HCT116 (cell line): ENCODE results near the gene NCBP3. TPM values are rescaled to one million over a fixed set of nuclear protein-coding genes. Genes with fewer than 3 reads are reported as not detected.

ENCODE experiments used
- ATAC-seq: fragments of 200-7000 bp; cut with Tn5 transposase; 2 replicates; pipeline ENCODE4 v1.9.1; 2020; ENCODE audit warnings: mild to moderate bottlenecking, moderate library complexity
- BruUV-seq: library from RNA; stranded (reverse); fragments of 400-500 nt; replicated peaks from 2 replicates; lab custom pipeline; 2021; lab: Mats Ljungman, UMichigan
- CTCF ChIA-PET: fragments of 300-600 bp; sonication (Branson Sonifier 250); formaldehyde crosslinking; loops from one replicate; lab custom pipeline; 2021; ENCODE audit warnings: antibody characterized with exemption; lab: Charles Lee
- POLR2A ChIA-PET: fragments of 300-600, 350-600 bp; sonication (Branson Sonifier 250); formaldehyde crosslinking; loops from one replicate; lab custom pipeline; 2021; ENCODE audit warnings: antibody characterized with exemption; lab: Charles Lee
- RAD21 ChIA-PET, 2 experiments: fragments of 300-600 bp; sonication (Branson Sonifier 250); formaldehyde crosslinking; loops; one replicate each; lab custom pipeline; 2023; ENCODE audit warnings: low total read pairs in 2 of 2; ENCODE audit not compliant: uncharacterized antibody in 2 of 2, unreplicated experiment in 2 of 2, low non-redundant PET in 1 of 2; lab: Charles Lee
- DNase-seq: peaks from one replicate; pipeline ENCODE4 v3.0.0-alpha.2; 2010; ENCODE audit warnings: low read depth, low spot score
- H2AFZ ChIP-seq: fragments of 200-600 bp; shearing (Covaris generic), sonication (generic); 2 replicates; pipeline ENCODE4 v1.6.1; 2017; ENCODE audit warnings: low read depth, mixed run types, mixed read lengths, antibody characterized with exemption, low read length; ENCODE audit not compliant: poor library complexity, severe bottlenecking
- H3K27ac ChIP-seq: 2 replicates; pipeline ENCODE4 v1.5.1; 2012; ENCODE audit warnings: low read depth, low read length
- H3K27me3 ChIP-seq: fragments of 200-600 bp; sonication (generic); 2 replicates; pipeline ENCODE4 v1.6.1; 2016; ENCODE audit warnings: mixed run types, low read length, mixed read lengths; ENCODE audit not compliant: insufficient read depth
- H3K36me3 ChIP-seq, 2 experiments: fragments of 200-500 bp in 1 of 2; fragments of 200-600 bp in 1 of 2; sonication (Bioruptor generic) in 1 of 2; sonication (generic) in 1 of 2; 2 replicates each; pipeline versions ENCODE4 v1.5.1 to v1.6.1; 2014 to 2016; ENCODE audit warnings: low read length in 2 of 2, inconsistent platforms in 1 of 2, mixed read lengths in 1 of 2, mixed run types in 1 of 2; ENCODE audit not compliant: insufficient read depth in 2 of 2, control insufficient read depth in 1 of 2
- H3K4me1 ChIP-seq, 2 experiments: fragments of 200-600 bp in 1 of 2; sonication (generic) in 1 of 2; 2 replicates each; pipeline versions ENCODE4 v1.5.1 to v1.6.1; 2012 to 2017; ENCODE audit warnings: low read length in 2 of 2, inconsistent platforms in 1 of 2, mild to moderate bottlenecking in 1 of 2, mixed read lengths in 1 of 2, mixed run types in 1 of 2, moderate library complexity in 1 of 2; ENCODE audit not compliant: insufficient read depth in 2 of 2, control insufficient read depth in 1 of 2
- H3K4me2 ChIP-seq: fragments of 200-600 bp; sonication (generic); 2 replicates; pipeline ENCODE4 v1.6.1; 2017; ENCODE audit warnings: mixed run types, low read length, mixed read lengths
- H3K4me3 ChIP-seq, 2 experiments: fragments of 200-600 bp in 1 of 2; sonication (generic) in 1 of 2; replicated peaks in 1 of 2; 2 replicates each; pipeline ENCODE4 v1.5.1; 2011 to 2016; ENCODE audit warnings: low read length in 2 of 2, control low read depth in 1 of 2, low read depth in 1 of 2, mild to moderate bottlenecking in 1 of 2, mixed read lengths in 1 of 2, mixed run types in 1 of 2
- H3K79me2 ChIP-seq: fragments of 200-600 bp; sonication (generic); 2 replicates; pipeline ENCODE4 v1.6.1; 2017; ENCODE audit warnings: mild to moderate bottlenecking, mixed run types, low read length, moderate library complexity, mixed read lengths; ENCODE audit not compliant: insufficient read depth
- H3K9ac ChIP-seq: fragments of 200-600 bp; sonication (generic); 2 replicates; pipeline ENCODE4 v1.6.1; 2016; ENCODE audit warnings: low read length, mixed read lengths
- H3K9me2 ChIP-seq: fragments of 200-600 bp; sonication (generic), shearing (Covaris generic); 2 replicates; pipeline ENCODE4 v1.6.1; 2017; ENCODE audit warnings: mixed run types, mild to moderate bottlenecking, moderate library complexity; ENCODE audit not compliant: insufficient read depth
- H3K9me3 ChIP-seq, 2 experiments: fragments of 200-500 bp in 1 of 2; fragments of 200-600 bp in 1 of 2; sonication (Bioruptor generic) in 1 of 2; sonication (generic) in 1 of 2; 2 replicates each; pipeline ENCODE4 v1.6.1; 2014 to 2017; ENCODE audit warnings: low read length in 2 of 2, mixed read lengths in 2 of 2, inconsistent platforms in 1 of 2, low read depth in 1 of 2, mild to moderate bottlenecking in 1 of 2, mixed run types in 1 of 2, moderate library complexity in 1 of 2; ENCODE audit not compliant: control insufficient read depth in 1 of 2, insufficient read depth in 1 of 2
- H4K20me1 ChIP-seq: fragments of 200-600 bp; sonication (generic), shearing (Covaris generic); 2 replicates; pipeline ENCODE4 v1.6.1; 2017; ENCODE audit warnings: mixed run types, mild to moderate bottlenecking, moderate library complexity; ENCODE audit not compliant: insufficient read depth
- CEBPB ChIP-seq: IDR thresholded peaks from 2 replicates; pipeline ENCODE4 v1.6.1; 2012; ENCODE audit warnings: low read depth
- ELF1 ChIP-seq: IDR thresholded peaks from 2 replicates; pipeline ENCODE4 v1.6.1; 2012; ENCODE audit warnings: low read depth, borderline replicate concordance
- EZH2 ChIP-seq: fragments of 200-600 bp; sonication (generic); IDR thresholded peaks from 2 replicates; pipeline ENCODE4 v1.6.1; 2017; ENCODE audit warnings: antibody characterized with exemption, mixed run types
- FOSL1 ChIP-seq: IDR thresholded peaks from 2 replicates; pipeline ENCODE4 v1.6.1; 2012; ENCODE audit warnings: low read depth
- JUND ChIP-seq: IDR thresholded peaks from 2 replicates; pipeline ENCODE4 v1.6.1; 2012
- POLR2A ChIP-seq: IDR thresholded peaks from 2 replicates; pipeline ENCODE4 v1.7.0; 2011; ENCODE audit warnings: borderline replicate concordance; ENCODE audit not compliant: insufficient read depth, insufficient read length; ENCODE audit errors: extremely low read depth
- RAD21 ChIP-seq: IDR thresholded peaks from 2 replicates; pipeline ENCODE4 v1.6.1; 2012; ENCODE audit warnings: low read depth, mild to moderate bottlenecking
- SP1 ChIP-seq: IDR thresholded peaks from 2 replicates; pipeline ENCODE4 v1.6.1; 2012; ENCODE audit warnings: low read depth
- SRF ChIP-seq: IDR thresholded peaks from 2 replicates; pipeline ENCODE4 v1.6.1; 2012; ENCODE audit warnings: low read depth
- ZFX ChIP-seq: fragments of 450-650 bp; IDR thresholded peaks from 2 replicates; pipeline ENCODE4 v1.6.1; 2017
- ZNF274 ChIP-seq: fragments of 200-500 bp; sonication (Bioruptor generic); IDR thresholded peaks from 2 replicates; pipeline ENCODE4 v1.6.1; 2014; ENCODE audit warnings: mild to moderate bottlenecking, low read depth, low read length, inconsistent platforms
- intact Hi-C: fragments of 100-400 bp; cut with micrococcal nuclease; formaldehyde crosslinking; loops from 2 replicates; pipeline ENCODE4 v1.10.0; 2022
- total RNA-seq: library from RNA; stranded (reverse); gene quantifications from one replicate; pipeline ENCODE4 v1.2.1, GENCODE V29; 2021; ENCODE audit not compliant: unreplicated experiment
- TF ChIP-seq, protein P1 (sequence below), 3 experiments: fragments of 200-600 bp in 1 of 3; sonication (generic) in 1 of 3; IDR thresholded peaks in 2 of 3; conservative IDR thresholded peaks in 1 of 3; 2 replicates each; pipeline ENCODE4 v1.5.1; 2012 to 2017; ENCODE audit warnings: low read depth in 2 of 3, low read length in 2 of 3, antibody characterized with exemption in 1 of 3, borderline replicate concordance in 1 of 3, control low read depth in 1 of 3, mild to moderate bottlenecking in 1 of 3, mixed read lengths in 1 of 3, mixed run types in 1 of 3, moderate library complexity in 1 of 3; ENCODE audit not compliant: insufficient read depth in 1 of 3
- TF ChIP-seq, protein P2 (sequence below): IDR thresholded peaks from 2 replicates; pipeline ENCODE4 v1.6.1; 2012

The NCBP3 gene
- total RNA-seq, 1 experiment from 2014 or later = 46.5 TPM

DNA sequence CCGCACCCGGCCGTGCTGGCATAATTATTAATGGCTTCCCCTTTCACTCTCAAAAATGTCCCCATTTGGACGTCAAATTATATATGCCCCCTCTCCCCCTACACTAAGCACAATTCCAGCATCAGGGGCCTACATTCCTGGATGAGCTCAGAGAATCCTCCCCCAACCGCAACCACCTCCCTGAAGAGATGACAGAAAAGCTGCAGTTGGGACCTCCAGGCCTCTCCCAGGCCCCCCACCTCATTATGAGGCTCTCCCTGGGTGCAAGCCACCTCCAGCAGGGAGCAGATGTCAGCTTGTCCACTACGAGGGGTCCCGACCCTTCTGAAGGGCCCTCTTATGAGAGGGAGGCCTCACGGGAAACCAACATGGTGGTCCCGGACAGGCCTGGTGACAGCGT, 18.5 kb upstream of the NCBP3 start:
- CTCF ChIA-PET = interaction anchor here (1.3 to 1.5 kb wide), 3 partner anchors 18 to 127 kb away, joined by 3 to 6 read pairs (median 5); partner anchors contain the start of gene NCBP3
- TF ChIP-seq CEBPB (no peak), SP1 (no peak), RAD21 (no peak), FOSL1 (no peak), ZNF274 (no peak), POLR2A (no peak), EZH2 (no peak), ZFX (no peak), ELF1 (no peak), SRF (no peak), JUND (no peak)
- TF ChIP-seq, protein P1, sequence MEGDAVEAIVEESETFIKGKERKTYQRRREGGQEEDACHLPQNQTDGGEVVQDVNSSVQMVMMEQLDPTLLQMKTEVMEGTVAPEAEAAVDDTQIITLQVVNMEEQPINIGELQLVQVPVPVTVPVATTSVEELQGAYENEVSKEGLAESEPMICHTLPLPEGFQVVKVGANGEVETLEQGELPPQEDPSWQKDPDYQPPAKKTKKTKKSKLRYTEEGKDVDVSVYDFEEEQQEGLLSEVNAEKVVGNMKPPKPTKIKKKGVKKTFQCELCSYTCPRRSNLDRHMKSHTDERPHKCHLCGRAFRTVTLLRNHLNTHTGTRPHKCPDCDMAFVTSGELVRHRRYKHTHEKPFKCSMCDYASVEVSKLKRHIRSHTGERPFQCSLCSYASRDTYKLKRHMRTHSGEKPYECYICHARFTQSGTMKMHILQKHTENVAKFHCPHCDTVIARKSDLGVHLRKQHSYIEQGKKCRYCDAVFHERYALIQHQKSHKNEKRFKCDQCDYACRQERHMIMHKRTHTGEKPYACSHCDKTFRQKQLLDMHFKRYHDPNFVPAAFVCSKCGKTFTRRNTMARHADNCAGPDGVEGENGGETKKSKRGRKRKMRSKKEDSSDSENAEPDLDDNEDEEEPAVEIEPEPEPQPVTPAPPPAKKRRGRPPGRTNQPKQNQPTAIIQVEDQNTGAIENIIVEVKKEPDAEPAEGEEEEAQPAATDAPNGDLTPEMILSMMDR (IDR thresholded peaks at IDR 0.05 in 2 of 3, conservative IDR thresholded peaks at IDR 0.05 in 1 of 3; ENCODE audit: borderline replicate concordance in 1 of 3, insufficient read depth in 1 of 3, low read depth in 2 of 3, low read length in 2 of 3) = no peak
- TF ChIP-seq, protein P2, sequence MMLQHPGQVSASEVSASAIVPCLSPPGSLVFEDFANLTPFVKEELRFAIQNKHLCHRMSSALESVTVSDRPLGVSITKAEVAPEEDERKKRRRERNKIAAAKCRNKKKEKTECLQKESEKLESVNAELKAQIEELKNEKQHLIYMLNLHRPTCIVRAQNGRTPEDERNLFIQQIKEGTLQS = no peak
- Histone ChIP-seq H3K4me1 (no peaks in the 10 kb centered on the region), H2AFZ (no peak overlapping the region), H3K27ac (no peak overlapping the region), H3K36me3 (peaks cover 0 to 8% of the 10 kb centered on the region in 2 experiments; a peak in 1 of 4 replicates), H3K9me3 (no peaks in the 10 kb centered on the region), H3K9me2 (no peaks in the 10 kb centered on the region), H3K27me3 (no peaks in the 10 kb centered on the region), H3K4me3 (no peak overlapping the region), H4K20me1 (no peaks in the 10 kb centered on the region), H3K9ac (no peak overlapping the region), H3K4me2 (no peak overlapping the region), H3K79me2 (no peaks in the 10 kb centered on the region)
- RAD21 ChIA-PET = interaction anchor here in 1 of 2 experiments (0.7 kb wide), 1 partner anchor 11 kb away, joined by 3 read pairs; no protein-coding TSS in a partner anchor
- BruUV-seq = no TSS peak
- no peak for DNase-seq
- intact Hi-C loops = loop anchor here (5.0 kb wide), 1 partner anchor 213 kb away; no protein-coding TSS in a partner anchor
- ATAC-seq = no peak
- POLR2A ChIA-PET = no interaction called here
